Peyer's patch (tissue), 4 donors: ENCODE measurements around the gene ZNF837.
A peak's percentile ranks its signal among the peaks of the same experiment; 100 is the strongest.

Experiments
- CTCF ChIP-seq, 6 experiments: fragments of 450-650 bp in 4 of 6; fragments of 200-600 bp in 2 of 6; sonication (generic) in 1 of 6; IDR thresholded peaks; one replicate each; pipeline ENCODE4 v1.5.1; 2017 to 2019; ENCODE audit warnings: antibody characterized with exemption in 6 of 6, mild to moderate bottlenecking in 3 of 6, moderate library complexity in 1 of 6
- POLR2A ChIP-seq, 2 donors: fragments of 450-650 bp; IDR thresholded peaks; one replicate each; pipeline ENCODE4 v1.5.1; 2017; ENCODE audit warnings: antibody characterized with exemption in 2 of 2, mild to moderate bottlenecking in 2 of 2, moderate library complexity in 2 of 2

- TF ChIP-seq POLR2A (IDR thresholded peaks at IDR 0.05) (no peak), CTCF (IDR thresholded peaks at IDR 0.05) (peak in 1 of 6 experiments; percentile 11)
Observed at GRCh38 chr19:58406818-58407657, 26.2 kb upstream of the ZNF837 start.
